H1 (cell line): Measurements from ENCODE around the gene MIDN. TPM values are rescaled to one million over a fixed set of nuclear protein-coding genes. Genes with fewer than 3 reads are reported as not detected.

ENCODE experiments used
- BRCA1 ChIP-seq: IDR thresholded peaks from 2 replicates; pipeline ENCODE4 v1.6.1; 2012; ENCODE audit warnings: low read depth, low read length, improper control_type of control experiment
- GABPA ChIP-seq: IDR thresholded peaks from 2 replicates; pipeline ENCODE4 v1.6.1; 2011; ENCODE audit warnings: mild to moderate bottlenecking, low read length, moderate library complexity, borderline replicate concordance; ENCODE audit not compliant: insufficient read depth
- HDAC2 ChIP-seq, 2 experiments: fragments of 300-600 bp in 1 of 2; sonication (generic) in 1 of 2; IDR thresholded peaks; 2 replicates each; pipeline ENCODE4 v1.6.1; 2011 to 2012; ENCODE audit warnings: low read depth in 2 of 2, low read length in 2 of 2, mild to moderate bottlenecking in 2 of 2, moderate library complexity in 2 of 2, borderline replicate concordance in 1 of 2, inconsistent platforms in 1 of 2
- JUN ChIP-seq: IDR thresholded peaks from 2 replicates; pipeline ENCODE4 v1.6.1; 2011; ENCODE audit warnings: low read depth, mild to moderate bottlenecking, improper control_type of control experiment, low read length
- KDM5A ChIP-seq: fragments of 200-600 bp; IDR thresholded peaks from 2 replicates; pipeline ENCODE4 v1.7.1; 2012; ENCODE audit warnings: mild to moderate bottlenecking, low read length, inconsistent platforms, mixed read lengths
- PHF8 ChIP-seq: fragments of 200-600 bp; sonication (generic); conservative IDR thresholded peaks from 2 replicates; pipeline ENCODE4 v1.7.1; 2012; ENCODE audit warnings: low read depth, mild to moderate bottlenecking, inconsistent platforms, low read length, moderate library complexity
- POLR2AphosphoS5 ChIP-seq: IDR thresholded peaks from 2 replicates; pipeline ENCODE4 v1.6.1; 2011; ENCODE audit warnings: low read depth, low read length
- SP1 ChIP-seq: IDR thresholded peaks from 2 replicates; pipeline ENCODE4 v1.6.1; 2011; ENCODE audit warnings: low read depth, low read length
- YY1 ChIP-seq: IDR thresholded peaks from 2 replicates; pipeline ENCODE4 v1.6.1; 2011; ENCODE audit warnings: low read depth, mild to moderate bottlenecking, low read length
- polyA plus RNA-seq, 7 experiments: library from polyadenylated mRNA; depleted of rRNA in 3 of 7; stranded (reverse) in 5 of 7; unstranded in 2 of 7; fragments of >200 nt in 5 of 7; fragments of 200-250 nt in 2 of 7; gene quantifications; 1 replicate in 5 of 7; 2 replicates in 1 of 7; 4 replicates in 1 of 7; pipeline versions ENCODE4 v1.2.1 to v1.2.3, GENCODE V29; 2011 to 2013; ENCODE audit warnings: missing spikeins in 2 of 7, mixed read lengths in 2 of 7
- total RNA-seq: library from RNA; stranded (reverse); fragmentation: NEBNext Ultra II Directional; extraction: Animal tissue kit (Norgen Biotek cat#: 25700); gene quantifications from 2 replicates; pipeline ENCODE4 v1.2.1, GENCODE V29; 2021

The MIDN gene
- total and polyA plus RNA-seq, 2 of the 8 experiments (the other 6 are each of a cell fraction or from before 2014, with no cell fraction given), result 39.8 to 159 TPM

DNA sequence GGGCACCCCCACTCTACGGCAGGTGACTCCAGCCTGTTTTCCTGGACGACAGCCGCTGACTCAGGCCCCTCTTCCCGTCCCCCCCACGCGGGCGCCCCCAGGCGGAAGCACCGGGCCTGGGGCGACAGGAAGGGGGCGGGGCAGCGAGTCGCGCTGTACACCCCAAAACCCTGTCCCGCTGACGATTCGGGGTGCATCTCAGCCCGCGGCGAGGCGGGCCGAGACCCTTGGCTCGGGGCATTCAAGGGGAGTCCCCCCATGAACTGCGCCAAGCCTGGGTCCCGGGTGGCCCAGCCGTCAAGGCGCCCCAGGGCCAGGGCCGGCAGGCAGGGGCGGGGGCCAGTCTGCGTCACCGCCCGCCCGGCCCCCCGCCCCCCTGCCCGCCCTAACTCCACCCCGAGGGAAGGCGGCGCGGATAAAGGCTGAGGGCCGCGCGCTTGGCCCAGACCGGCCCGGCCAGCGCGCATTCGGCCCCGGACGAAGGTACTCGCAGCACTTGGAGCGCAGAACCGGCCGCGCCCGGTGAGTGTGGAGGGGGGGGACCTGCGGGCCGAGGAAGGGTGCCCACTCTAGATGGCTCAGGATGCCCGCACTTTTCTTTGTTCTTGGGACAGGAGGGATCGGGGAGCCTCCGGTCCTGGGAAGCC, at the start of gene MIDN (continued):
- TF ChIP-seq BRCA1 (no peak), YY1 (no peak), GABPA (no peak), HDAC2 (IDR thresholded peaks at IDR 0.05; ENCODE audit: borderline replicate concordance in 1 of 2, low read depth in 2 of 2, low read length in 2 of 2) (0 out of 4 replicates have a peak, but pooled peaks have one; percentile 18 to 34), PHF8 (peak; percentile 97), KDM5A (no peak), POLR2AphosphoS5 (peak; percentile 88), JUN (no peak), SP1 (no peak)
